GM12874 (cell line): ENCODE data around the gene NPTN.

Source experiments
- TF ChIP-seq, protein P1 (sequence below): IDR thresholded peaks from 2 replicates; pipeline ENCODE4 v1.5.1; 2011; ENCODE audit warnings: low read depth, mild to moderate bottlenecking, control low read depth, low read length, moderate library complexity; ENCODE audit not compliant: insufficient read depth

The NPTN gene

DNA sequence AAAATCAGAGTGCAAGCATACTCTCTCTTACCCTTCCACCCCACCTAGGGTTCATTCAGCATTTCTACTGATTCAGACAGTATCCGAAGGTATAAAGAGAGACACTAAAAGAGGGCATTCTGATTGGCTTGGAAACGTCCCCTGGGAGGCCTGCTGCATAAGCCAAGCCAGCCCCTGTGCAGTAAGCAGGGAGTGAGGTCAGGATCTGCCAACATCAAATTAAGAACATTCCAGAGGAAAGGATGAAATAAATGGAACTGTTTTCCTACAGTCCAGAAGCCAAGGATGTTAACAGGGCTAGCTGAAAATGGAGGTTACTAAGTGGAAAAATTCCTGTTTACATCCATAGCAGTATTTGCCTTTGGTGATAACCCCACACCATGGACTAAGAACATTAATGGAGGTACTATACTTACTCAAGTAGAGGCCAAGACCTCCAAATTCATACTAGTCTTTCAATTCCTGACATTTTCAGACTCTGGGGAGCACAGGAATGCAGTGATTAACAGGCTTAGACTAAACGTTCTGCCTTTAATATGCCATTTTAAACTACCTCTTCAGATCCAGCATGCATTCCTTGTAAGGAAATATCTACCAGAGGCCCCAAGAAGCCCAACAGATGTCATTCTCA lies 34.5 kb downstream of the NPTN start:
- TF ChIP-seq, protein P1, sequence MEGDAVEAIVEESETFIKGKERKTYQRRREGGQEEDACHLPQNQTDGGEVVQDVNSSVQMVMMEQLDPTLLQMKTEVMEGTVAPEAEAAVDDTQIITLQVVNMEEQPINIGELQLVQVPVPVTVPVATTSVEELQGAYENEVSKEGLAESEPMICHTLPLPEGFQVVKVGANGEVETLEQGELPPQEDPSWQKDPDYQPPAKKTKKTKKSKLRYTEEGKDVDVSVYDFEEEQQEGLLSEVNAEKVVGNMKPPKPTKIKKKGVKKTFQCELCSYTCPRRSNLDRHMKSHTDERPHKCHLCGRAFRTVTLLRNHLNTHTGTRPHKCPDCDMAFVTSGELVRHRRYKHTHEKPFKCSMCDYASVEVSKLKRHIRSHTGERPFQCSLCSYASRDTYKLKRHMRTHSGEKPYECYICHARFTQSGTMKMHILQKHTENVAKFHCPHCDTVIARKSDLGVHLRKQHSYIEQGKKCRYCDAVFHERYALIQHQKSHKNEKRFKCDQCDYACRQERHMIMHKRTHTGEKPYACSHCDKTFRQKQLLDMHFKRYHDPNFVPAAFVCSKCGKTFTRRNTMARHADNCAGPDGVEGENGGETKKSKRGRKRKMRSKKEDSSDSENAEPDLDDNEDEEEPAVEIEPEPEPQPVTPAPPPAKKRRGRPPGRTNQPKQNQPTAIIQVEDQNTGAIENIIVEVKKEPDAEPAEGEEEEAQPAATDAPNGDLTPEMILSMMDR: no peak

- TF ChIP-seq, protein P1: no peak
Observed at GRCh38 chr15:73597036-73597638, 36.1 kb downstream of the NPTN start.

DNA sequence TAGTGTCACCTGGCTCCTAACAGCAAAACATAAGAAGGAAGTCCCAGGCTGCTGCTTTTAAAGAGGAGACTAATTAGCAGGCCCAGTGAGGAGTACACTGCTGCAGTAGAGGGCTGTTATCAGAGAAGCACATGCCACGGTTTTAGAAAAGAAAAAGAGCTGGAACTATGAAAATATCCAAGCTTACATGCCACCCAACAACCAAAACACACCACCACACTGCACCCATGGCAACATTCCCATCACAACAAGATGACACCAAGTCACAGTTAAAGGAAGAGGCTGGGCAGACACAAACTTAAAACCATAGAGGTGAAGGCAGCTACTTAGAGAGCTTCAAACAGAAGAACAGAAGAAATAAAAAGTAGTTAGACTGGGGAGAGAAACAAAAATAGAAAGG lies 37.0 kb downstream of the NPTN start:
- TF ChIP-seq, protein P1: no peak

DNA sequence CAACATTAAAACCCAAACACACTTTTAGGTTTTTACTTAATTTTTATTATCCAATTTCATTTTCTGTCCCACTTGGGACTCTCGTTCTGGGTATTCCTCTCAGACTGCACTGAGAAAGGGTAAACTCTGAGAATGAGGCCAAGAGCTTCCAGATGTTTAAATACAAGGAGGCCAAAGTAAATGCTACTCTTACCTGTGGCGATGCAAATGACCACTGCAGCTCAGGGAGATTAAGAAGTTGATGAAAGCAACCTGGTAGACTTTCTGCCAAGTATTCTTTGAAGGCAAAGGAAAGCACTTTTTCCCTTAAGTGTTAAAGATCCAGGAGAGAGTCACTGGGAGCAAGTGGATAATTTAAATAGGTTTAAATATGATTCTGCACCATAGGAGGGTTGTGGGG lies 39.1 kb downstream of the NPTN start:
- TF ChIP-seq, protein P1: no peak

DNA sequence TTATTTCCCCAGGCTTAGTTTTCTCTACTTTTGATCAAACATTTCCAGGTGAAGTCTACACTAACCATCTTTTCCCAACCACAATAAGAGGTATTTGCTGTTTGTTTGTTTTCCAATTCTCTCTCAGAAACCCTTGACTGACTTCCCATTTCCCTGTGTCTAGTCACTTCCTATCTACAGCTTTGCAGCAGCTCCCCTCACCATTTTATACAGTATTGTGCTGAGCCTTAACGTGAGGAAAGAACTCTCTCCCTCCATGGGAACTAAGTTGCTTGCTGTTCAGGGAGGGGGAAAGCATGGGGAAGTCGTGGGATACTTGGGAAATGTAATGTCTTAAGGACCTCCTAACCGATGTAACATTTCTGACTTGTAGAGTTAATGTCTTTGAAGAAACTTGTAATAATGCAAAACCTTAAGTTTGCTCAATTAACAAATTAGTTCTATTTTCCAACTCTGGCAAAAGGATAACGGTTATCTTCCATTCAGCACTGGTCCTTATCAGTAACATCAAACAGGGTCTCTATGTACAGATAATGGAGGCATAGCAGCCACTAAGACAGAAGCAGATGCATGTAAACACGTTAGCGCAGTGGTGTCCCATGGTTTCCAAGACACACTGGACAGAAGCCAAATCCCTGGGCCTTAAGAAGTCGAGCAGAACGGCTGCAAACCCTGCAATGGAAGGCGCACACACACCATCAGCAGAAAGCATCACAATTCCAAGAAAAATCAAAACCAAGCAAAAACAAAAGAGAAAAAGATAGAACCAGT lies 39.7 kb downstream of the NPTN start:
- TF ChIP-seq, protein P1: no peak

DNA sequence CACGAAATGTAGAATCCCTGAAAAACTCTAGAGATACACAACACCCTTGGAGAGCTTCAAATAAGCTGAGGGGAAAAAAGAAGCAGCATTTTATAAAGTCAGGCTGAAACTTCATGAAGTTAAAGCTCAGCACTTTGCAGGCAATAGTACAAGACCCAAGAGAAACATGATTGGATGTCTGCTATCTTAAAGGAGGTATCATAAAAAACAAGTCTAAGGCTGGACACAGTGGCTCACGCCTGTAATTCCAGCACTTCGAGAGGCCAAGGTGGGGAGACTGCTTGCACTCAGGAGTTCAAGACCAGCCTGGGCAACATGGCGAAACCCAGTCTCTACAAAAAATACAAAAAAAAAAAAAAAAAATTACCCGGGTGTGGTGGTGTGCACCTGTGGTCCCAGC lies 42.9 kb downstream of the NPTN start:
- TF ChIP-seq, protein P1: no peak

- TF ChIP-seq, protein P1: no peak
Observed at GRCh38 chr15:73589766-73590165, 43.4 kb downstream of the NPTN start.
